HepG2 (cell line): ENCODE results near the gene CCDC74B. TPM values are rescaled to one million over a fixed set of nuclear protein-coding genes. Genes with fewer than 3 reads are reported as not detected.

Source experiments
- MAF1 ChIP-seq: sonication (generic); formaldehyde crosslinking; IDR thresholded peaks from 2 replicates; pipeline ENCODE4 v1.5.0; 2020; ENCODE audit warnings: missing genetic modification reagents, borderline replicate concordance
- MED8 ChIP-seq: sonication (generic); formaldehyde crosslinking; IDR thresholded peaks from 2 replicates; pipeline ENCODE4 v1.8.1; 2023; ENCODE audit warnings: mild to moderate bottlenecking, missing genetic modification reagents; ENCODE audit not compliant: insufficient replicate concordance
- MTF2 ChIP-seq: sonication (generic); formaldehyde crosslinking; IDR thresholded peaks from 2 replicates; pipeline ENCODE4 v1.5.0; 2020; ENCODE audit warnings: missing genetic modification reagents, borderline replicate concordance
- POLR2G ChIP-seq: fragments of 200-400 bp; formaldehyde crosslinking; IDR thresholded peaks from 2 replicates; pipeline ENCODE4 v1.6.1; 2018; ENCODE audit warnings: mild to moderate bottlenecking, low read depth, low read length, moderate library complexity
- TARDBP ChIP-seq: sonication (generic); formaldehyde crosslinking; IDR thresholded peaks from 2 replicates; pipeline ENCODE4 v1.8.0; 2022; ENCODE audit warnings: mild to moderate bottlenecking, missing genetic modification reagents
- THYN1 ChIP-seq: sonication (generic); formaldehyde crosslinking; IDR thresholded peaks from 2 replicates; pipeline ENCODE4 v1.8.1; 2023; ENCODE audit warnings: low read depth, mild to moderate bottlenecking, moderate library complexity, missing genetic modification reagents, borderline replicate concordance
- ZEB1 ChIP-seq: IDR thresholded peaks from 2 replicates; pipeline ENCODE4 v1.6.1; 2012; ENCODE audit warnings: mild to moderate bottlenecking, low read depth, inconsistent platforms; ENCODE audit not compliant: insufficient replicate concordance
- ZNF674 ChIP-seq: sonication (generic); formaldehyde crosslinking; IDR thresholded peaks from 2 replicates; pipeline ENCODE4 v1.5.0; 2020; ENCODE audit warnings: low read depth, mild to moderate bottlenecking, missing genetic modification reagents
- ZNF761 ChIP-seq: sonication (generic); formaldehyde crosslinking; conservative IDR thresholded peaks from 2 replicates; pipeline ENCODE4 v1.4.0; 2020; ENCODE audit warnings: mild to moderate bottlenecking, missing genetic modification reagents
- polyA plus RNA-seq, 8 experiments: library from polyadenylated mRNA; depleted of rRNA in 3 of 8; stranded (reverse) in 7 of 8; unstranded in 1 of 8; fragments of >200 nt; fragmentation: Illumina TruSeq in 4 of 8; extraction: Trizol in 4 of 8; gene quantifications; 2 replicates each; pipeline versions ENCODE4 v1.2.1 to v1.2.3, GENCODE V29; 2011 to 2016; ENCODE audit warnings: low read depth in 4 of 8, missing spikeins in 1 of 8, mixed read lengths in 1 of 8; ENCODE audit not compliant: insufficient read depth in 1 of 8
- total RNA-seq, 5 experiments: library from RNA; depleted of rRNA; stranded (reverse); fragments of >200 nt; fragmentation: Illumina TruSeq; extraction: Trizol; gene quantifications; 2 replicates each; pipeline ENCODE4 v1.2.3, GENCODE V29; 2016; ENCODE audit warnings: low read depth in 1 of 5
- TF ChIP-seq, protein P1 (sequence below): sonication (generic); formaldehyde crosslinking; IDR thresholded peaks from one replicate; pipeline ENCODE4 v1.5.1; 2020; ENCODE audit warnings: mild to moderate bottlenecking, missing genetic modification reagents; ENCODE audit errors: not compliant biosample characterization
- TF ChIP-seq, protein P2 (sequence below): sonication (generic); formaldehyde crosslinking; IDR thresholded peaks from 2 replicates; pipeline ENCODE4 v1.5.0; 2020; ENCODE audit warnings: mild to moderate bottlenecking, missing genetic modification reagents, borderline replicate concordance
- TF ChIP-seq, protein P3 (sequence below): sonication (generic); formaldehyde crosslinking; IDR thresholded peaks from 2 replicates; pipeline ENCODE4 v1.4.0; 2020; ENCODE audit warnings: mild to moderate bottlenecking, missing genetic modification reagents
- TF ChIP-seq, protein P4 (sequence below): sonication (generic); formaldehyde crosslinking; IDR thresholded peaks from 2 replicates; pipeline ENCODE4 v1.8.0; 2022; ENCODE audit warnings: mild to moderate bottlenecking, missing genetic modification reagents; ENCODE audit not compliant: insufficient replicate concordance

CCDC74B gene
- total and polyA plus RNA-seq, 2 of the 13 experiments (the other 11 are each of a cell fraction or from before 2014, with no cell fraction given), result 0.07 to 0.11 TPM

DNA sequence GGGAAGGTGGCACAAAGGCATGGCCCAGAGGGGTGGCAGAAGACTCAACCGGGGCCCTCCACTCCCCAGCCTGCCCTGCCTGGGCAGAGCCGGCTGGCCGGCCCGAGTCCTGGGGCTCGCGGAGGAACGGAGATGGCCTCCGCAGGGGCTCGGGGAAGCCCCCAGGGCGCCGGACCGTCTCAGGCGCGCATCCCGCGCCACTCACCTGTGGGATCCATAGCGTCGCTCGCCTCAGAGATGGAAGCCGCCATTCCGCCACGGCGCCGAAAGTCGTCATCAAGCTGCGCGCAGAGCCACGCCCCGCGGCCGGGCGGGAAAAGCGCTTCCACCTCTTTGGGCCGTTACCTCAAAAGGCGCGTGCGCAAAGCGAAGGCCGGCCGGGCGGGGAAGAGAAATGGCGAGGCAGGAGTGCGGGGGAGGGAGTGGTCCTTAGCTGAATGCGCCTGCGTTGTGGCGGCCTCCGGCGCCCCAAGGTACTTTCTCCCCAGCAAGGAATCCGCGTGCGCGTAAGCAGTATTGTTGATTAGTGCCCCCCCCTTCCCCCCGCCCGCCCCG is 36.5 kb upstream of the CCDC74B start, which contains the start of gene SMPD4 (continued):
- TF ChIP-seq, protein P1, sequence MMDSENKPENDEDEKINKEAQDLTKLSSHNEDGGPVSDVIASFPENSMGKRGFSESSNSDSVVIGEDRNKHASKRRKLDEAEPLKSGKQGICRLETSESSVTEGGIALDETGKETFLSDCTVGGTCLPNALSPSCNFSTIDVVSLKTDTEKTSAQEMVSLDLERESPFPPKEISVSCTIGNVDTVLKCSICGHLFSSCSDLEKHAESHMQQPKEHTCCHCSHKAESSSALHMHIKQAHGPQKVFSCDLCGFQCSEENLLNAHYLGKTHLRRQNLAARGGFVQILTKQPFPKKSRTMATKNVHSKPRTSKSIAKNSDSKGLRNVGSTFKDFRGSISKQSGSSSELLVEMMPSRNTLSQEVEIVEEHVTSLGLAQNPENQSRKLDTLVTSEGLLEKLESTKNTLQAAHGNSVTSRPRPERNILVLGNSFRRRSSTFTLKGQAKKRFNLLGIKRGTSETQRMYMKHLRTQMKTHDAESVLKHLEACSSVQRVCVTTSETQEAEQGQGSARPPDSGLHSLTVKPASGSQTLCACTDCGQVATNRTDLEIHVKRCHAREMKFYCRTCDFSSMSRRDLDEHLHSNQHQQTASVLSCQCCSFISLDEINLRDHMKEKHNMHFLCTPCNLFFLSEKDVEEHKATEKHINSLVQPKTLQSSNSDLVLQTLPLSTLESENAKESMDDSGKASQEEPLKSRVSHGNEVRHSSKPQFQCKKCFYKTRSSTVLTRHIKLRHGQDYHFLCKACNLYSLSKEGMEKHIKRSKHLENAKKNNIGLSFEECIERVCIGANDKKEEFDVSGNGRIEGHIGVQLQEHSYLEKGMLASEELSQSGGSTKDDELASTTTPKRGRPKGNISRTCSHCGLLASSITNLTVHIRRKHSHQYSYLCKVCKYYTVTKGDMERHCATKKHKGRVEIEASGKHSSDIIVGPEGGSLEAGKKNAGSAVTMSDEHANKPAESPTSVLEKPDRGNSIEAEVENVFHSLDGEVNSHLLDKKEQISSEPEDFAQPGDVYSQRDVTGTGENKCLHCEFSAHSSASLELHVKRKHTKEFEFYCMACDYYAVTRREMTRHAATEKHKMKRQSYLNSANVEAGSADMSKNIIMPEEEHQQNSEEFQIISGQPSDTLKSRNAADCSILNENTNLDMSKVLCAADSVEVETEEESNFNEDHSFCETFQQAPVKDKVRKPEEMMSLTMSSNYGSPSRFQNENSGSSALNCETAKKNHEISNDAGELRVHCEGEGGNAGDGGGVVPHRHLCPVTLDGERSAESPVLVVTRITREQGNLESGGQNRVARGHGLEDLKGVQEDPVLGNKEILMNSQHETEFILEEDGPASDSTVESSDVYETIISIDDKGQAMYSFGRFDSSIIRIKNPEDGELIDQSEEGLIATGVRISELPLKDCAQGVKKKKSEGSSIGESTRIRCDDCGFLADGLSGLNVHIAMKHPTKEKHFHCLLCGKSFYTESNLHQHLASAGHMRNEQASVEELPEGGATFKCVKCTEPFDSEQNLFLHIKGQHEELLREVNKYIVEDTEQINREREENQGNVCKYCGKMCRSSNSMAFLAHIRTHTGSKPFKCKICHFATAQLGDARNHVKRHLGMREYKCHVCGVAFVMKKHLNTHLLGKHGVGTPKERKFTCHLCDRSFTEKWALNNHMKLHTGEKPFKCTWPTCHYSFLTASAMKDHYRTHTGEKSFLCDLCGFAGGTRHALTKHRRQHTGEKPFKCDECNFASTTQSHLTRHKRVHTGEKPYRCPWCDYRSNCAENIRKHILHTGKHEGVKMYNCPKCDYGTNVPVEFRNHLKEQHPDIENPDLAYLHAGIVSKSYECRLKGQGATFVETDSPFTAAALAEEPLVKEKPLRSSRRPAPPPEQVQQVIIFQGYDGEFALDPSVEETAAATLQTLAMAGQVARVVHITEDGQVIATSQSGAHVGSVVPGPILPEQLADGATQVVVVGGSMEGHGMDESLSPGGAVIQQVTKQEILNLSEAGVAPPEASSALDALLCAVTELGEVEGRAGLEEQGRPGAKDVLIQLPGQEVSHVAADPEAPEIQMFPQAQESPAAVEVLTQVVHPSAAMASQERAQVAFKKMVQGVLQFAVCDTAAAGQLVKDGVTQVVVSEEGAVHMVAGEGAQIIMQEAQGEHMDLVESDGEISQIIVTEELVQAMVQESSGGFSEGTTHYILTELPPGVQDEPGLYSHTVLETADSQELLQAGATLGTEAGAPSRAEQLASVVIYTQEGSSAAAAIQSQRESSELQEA, result peak; percentile 82
- TF ChIP-seq POLR2G (peak; percentile 85), MAF1 (CRISPR knock-in tag) (0 out of 2 replicates have a peak, but pooled peaks have one; percentile 40), TARDBP (CRISPR knock-in tag) (peak; percentile 88), MED8 (CRISPR knock-in tag) (peak; percentile 46), MTF2 (CRISPR knock-in tag) (peak; percentile 42; the same call in 1 of the 2 replicates), ZNF761 (CRISPR knock-in tag) (peak; percentile 23; the same call in 1 of the 2 replicates), ZEB1 (peak; percentile 25), THYN1 (CRISPR knock-in tag) (no peak), ZNF674 (CRISPR knock-in tag) (peak; percentile 52; the same call in 1 of the 2 replicates)
- TF ChIP-seq, protein P2, sequence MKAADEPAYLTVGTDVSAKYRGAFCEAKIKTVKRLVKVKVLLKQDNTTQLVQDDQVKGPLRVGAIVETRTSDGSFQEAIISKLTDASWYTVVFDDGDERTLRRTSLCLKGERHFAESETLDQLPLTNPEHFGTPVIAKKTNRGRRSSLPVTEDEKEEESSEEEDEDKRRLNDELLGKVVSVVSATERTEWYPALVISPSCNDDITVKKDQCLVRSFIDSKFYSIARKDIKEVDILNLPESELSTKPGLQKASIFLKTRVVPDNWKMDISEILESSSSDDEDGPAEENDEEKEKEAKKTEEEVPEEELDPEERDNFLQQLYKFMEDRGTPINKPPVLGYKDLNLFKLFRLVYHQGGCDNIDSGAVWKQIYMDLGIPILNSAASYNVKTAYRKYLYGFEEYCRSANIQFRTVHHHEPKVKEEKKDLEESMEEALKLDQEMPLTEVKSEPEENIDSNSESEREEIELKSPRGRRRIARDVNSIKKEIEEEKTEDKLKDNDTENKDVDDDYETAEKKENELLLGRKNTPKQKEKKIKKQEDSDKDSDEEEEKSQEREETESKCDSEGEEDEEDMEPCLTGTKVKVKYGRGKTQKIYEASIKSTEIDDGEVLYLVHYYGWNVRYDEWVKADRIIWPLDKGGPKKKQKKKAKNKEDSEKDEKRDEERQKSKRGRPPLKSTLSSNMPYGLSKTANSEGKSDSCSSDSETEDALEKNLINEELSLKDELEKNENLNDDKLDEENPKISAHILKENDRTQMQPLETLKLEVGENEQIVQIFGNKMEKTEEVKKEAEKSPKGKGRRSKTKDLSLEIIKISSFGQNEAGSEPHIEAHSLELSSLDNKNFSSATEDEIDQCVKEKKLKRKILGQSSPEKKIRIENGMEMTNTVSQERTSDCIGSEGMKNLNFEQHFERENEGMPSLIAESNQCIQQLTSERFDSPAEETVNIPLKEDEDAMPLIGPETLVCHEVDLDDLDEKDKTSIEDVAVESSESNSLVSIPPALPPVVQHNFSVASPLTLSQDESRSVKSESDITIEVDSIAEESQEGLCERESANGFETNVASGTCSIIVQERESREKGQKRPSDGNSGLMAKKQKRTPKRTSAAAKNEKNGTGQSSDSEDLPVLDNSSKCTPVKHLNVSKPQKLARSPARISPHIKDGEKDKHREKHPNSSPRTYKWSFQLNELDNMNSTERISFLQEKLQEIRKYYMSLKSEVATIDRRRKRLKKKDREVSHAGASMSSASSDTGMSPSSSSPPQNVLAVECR (CRISPR knock-in tag), result peak; percentile 98
- TF ChIP-seq, protein P3, sequence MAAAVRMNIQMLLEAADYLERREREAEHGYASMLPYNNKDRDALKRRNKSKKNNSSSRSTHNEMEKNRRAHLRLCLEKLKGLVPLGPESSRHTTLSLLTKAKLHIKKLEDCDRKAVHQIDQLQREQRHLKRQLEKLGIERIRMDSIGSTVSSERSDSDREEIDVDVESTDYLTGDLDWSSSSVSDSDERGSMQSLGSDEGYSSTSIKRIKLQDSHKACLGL, result peak; percentile 87
- TF ChIP-seq, protein P4, sequence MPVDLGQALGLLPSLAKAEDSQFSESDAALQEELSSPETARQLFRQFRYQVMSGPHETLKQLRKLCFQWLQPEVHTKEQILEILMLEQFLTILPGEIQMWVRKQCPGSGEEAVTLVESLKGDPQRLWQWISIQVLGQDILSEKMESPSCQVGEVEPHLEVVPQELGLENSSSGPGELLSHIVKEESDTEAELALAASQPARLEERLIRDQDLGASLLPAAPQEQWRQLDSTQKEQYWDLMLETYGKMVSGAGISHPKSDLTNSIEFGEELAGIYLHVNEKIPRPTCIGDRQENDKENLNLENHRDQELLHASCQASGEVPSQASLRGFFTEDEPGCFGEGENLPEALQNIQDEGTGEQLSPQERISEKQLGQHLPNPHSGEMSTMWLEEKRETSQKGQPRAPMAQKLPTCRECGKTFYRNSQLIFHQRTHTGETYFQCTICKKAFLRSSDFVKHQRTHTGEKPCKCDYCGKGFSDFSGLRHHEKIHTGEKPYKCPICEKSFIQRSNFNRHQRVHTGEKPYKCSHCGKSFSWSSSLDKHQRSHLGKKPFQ, result peak; percentile 10
